Esophagus squamous epithelium (tissue), 5 donors: ENCODE measurements around the gene CENPN. TPM values are rescaled to one million over a fixed set of nuclear protein-coding genes. Genes with fewer than 3 reads are reported as not detected.

Experiments
- DNase-seq: peaks from one replicate; lab custom pipeline; 2025; lab: John Stamatoyannopoulos, UW
- H3K27ac ChIP-seq, 4 donors: fragments of 200-600 bp; sonication (generic); one replicate each; pipeline ENCODE4 v1.5.1; 2016 to 2019; ENCODE audit warnings: mild to moderate bottlenecking in 1 of 4
- H3K27me3 ChIP-seq, 4 donors: fragments of 200-600 bp; sonication (generic); 1 replicate in 3 of 4; 2 replicates in 1 of 4; pipeline versions ENCODE4 v1.5.1 to v1.6.0; 2017 to 2021; ENCODE audit warnings: antibody characterized with exemption in 1 of 4
- H3K36me3 ChIP-seq, 3 donors: fragments of 200-600 bp; sonication (generic); one replicate each; pipeline ENCODE4 v1.5.1; 2016 to 2019
- H3K4me1 ChIP-seq, 3 donors: fragments of 200-600 bp; sonication (generic); one replicate each; pipeline ENCODE4 v1.5.1; 2017 to 2019
- H3K4me3 ChIP-seq, 4 donors: fragments of 200-600 bp; sonication (generic); 1 replicate in 3 of 4; 2 replicates in 1 of 4; pipeline ENCODE4 v1.5.1; 2016 to 2019; ENCODE audit warnings: mild to moderate bottlenecking in 2 of 4, moderate library complexity in 1 of 4
- H3K9me3 ChIP-seq, 3 donors: fragments of 200-600 bp; sonication (generic); one replicate each; pipeline ENCODE4 v1.5.1; 2016 to 2019
- CTCF ChIP-seq, 6 experiments: fragments of 450-650 bp in 4 of 6; fragments of 200-600 bp in 2 of 6; sonication (generic) in 2 of 6; IDR thresholded peaks; one replicate each; pipeline ENCODE4 v1.5.1; 2016 to 2019; ENCODE audit warnings: antibody characterized with exemption in 6 of 6, mild to moderate bottlenecking in 4 of 6, moderate library complexity in 4 of 6
- POLR2A ChIP-seq, 4 donors: fragments of 450-650 bp; IDR thresholded peaks; one replicate each; pipeline ENCODE4 v1.6.1; 2017; ENCODE audit warnings: antibody characterized with exemption in 4 of 4, mild to moderate bottlenecking in 4 of 4, moderate library complexity in 3 of 4
- WGBS, 2 donors: methylation state at CpG; one replicate each; pipeline ENCODE4 v1.1.5; 2018; 5-methylcytosine and 5-hydroxymethylcytosine counted together
- intact Hi-C: fragments of 100-400 bp; cut with DNase I; formaldehyde crosslinking; loops from one replicate; pipeline ENCODE4 v1.15.0; 2022
- total RNA-seq, 4 donors: library from RNA; depleted of rRNA; stranded (reverse); fragments of >200 nt; gene quantifications; one replicate each; pipeline ENCODE4 v1.1.0, GENCODE V29; 2016
- donor health status: DM: yes; HTN: yes; CAD: no.

CENPN gene
- total RNA-seq, 4 donors from 2014 or later, result 5.3 to 20.4 (median 16.1) TPM

DNA sequence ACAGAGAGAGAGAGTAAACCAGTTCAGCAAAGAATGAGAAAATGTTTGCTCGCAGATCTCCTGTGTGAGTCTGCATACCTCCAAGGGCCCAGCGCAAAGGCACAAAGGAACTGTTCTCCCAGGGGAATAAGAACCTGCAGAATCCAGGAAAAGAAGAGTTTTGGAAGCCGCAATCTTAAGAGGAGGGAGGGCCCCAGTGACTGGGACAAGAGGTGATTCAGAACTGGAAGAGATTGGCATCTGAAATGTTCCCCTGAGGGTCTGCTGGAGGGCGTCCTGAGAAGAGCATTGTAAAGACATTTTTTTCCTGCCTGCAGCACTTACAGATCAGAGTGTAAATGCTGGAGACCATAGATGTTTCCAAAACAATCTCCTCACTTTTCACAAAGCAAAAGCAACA is 34.7 kb downstream of the CENPN start:
- no peak overlapping the region for H3K27ac ChIP-seq
- H3K36me3 ChIP-seq, result peaks cover 0 to 84% (median 25%) of the 10 kb centered on the region in 3 donors

GRCh38 chr16:81042821-81043220 is 35.8 kb downstream of the CENPN start:
- H3K4me3 ChIP-seq, result no peak overlapping the region
- no peak for TF ChIP-seq CTCF (IDR thresholded peaks at IDR 0.05)
- TF ChIP-seq POLR2A (IDR thresholded peaks at IDR 0.05), result no peak
- H3K9me3 ChIP-seq, result peaks cover 0 to under 1% (median 0%) of the 10 kb centered on the region in 3 donors
- H3K27ac ChIP-seq, result no peak overlapping the region
- WGBS, 2 donors, result 83 to 93% methylated on average over 2 of the region's 2 CpGs
- peaks cover 0 to 17% (median 8%) of the 10 kb centered on the region in 3 donors for H3K4me1 ChIP-seq
- DNase-seq, result no peak
- intact Hi-C loops, result no loop called here
- peaks cover 0 to 81% (median 25%) of the 10 kb centered on the region in 3 donors for H3K36me3 ChIP-seq
- H3K27me3 ChIP-seq, result no peaks in the 10 kb centered on the region

More for the DNA sequence above, 34.7 kb downstream of the CENPN start:
- WGBS, 2 donors, result 89 to 93% methylated on average over 4 of the region's 4 CpGs
- no peak overlapping the region for H3K4me3 ChIP-seq
- intact Hi-C loops, result no loop called here
- peaks cover 0 to 28% (median 16%) of the 10 kb centered on the region in 3 donors for H3K4me1 ChIP-seq
- TF ChIP-seq POLR2A (IDR thresholded peaks at IDR 0.05), result no peak
- TF ChIP-seq CTCF (IDR thresholded peaks at IDR 0.05), result no peak
- no peaks in the 10 kb centered on the region for H3K27me3 ChIP-seq
- no peak for DNase-seq
- no peaks in the 10 kb centered on the region for H3K9me3 ChIP-seq

- no peak for DNase-seq
- H3K27me3 ChIP-seq, result no peaks in the 10 kb centered on the region
- H3K27ac ChIP-seq, result no peak overlapping the region
- no peak for TF ChIP-seq CTCF (IDR thresholded peaks at IDR 0.05)
- TF ChIP-seq POLR2A (IDR thresholded peaks at IDR 0.05), result no peak
- WGBS, 2 donors, result 81 to 85% methylated on average over 11 of the region's 11 CpGs
- no peaks in the 10 kb centered on the region for H3K36me3 ChIP-seq
- intact Hi-C loops, result no loop called here
- peaks cover 0 to 16% (median 3%) of the 10 kb centered on the region in 3 donors for H3K9me3 ChIP-seq
- no peaks in the 10 kb centered on the region for H3K4me1 ChIP-seq
- H3K4me3 ChIP-seq, result no peak overlapping the region
These were observed 46.7 kb downstream of the CENPN start for GRCh38 chr16:81053761-81054160.

- intact Hi-C loops, result no loop called here
- Histone ChIP-seq H3K9me3 (no peaks in the 10 kb centered on the region), H3K36me3 (no peaks in the 10 kb centered on the region), H3K27me3 (no peaks in the 10 kb centered on the region), H3K4me3 (no peak overlapping the region), H3K4me1 (no peaks in the 10 kb centered on the region), H3K27ac (no peak overlapping the region)
- TF ChIP-seq CTCF (IDR thresholded peaks at IDR 0.05) (no peak), POLR2A (IDR thresholded peaks at IDR 0.05) (no peak)
- 82 to 85% methylated on average over 13 to 14 of the region's 14 CpGs for WGBS, 2 donors
- no peak for DNase-seq
These were observed 53.7 kb downstream of the CENPN start for GRCh38 chr16:81060576-81061306.

GRCh38 chr16:81061307-81061640 is 54.3 kb downstream of the CENPN start:
- no peak overlapping the region for H3K4me3 ChIP-seq

More at GRCh38 chr16:81061307-81061640, 54.3 kb downstream of the CENPN start:
- Histone ChIP-seq H3K36me3 (no peaks in the 10 kb centered on the region), H3K9me3 (no peaks in the 10 kb centered on the region), H3K27me3 (no peaks in the 10 kb centered on the region), H3K27ac (no peak overlapping the region), H3K4me1 (no peaks in the 10 kb centered on the region)
- no peak for DNase-seq
- intact Hi-C loops, result no loop called here
- 90 to 93% methylated on average over 3 to 7 of the region's 10 CpGs for WGBS, 2 donors
- TF ChIP-seq CTCF (IDR thresholded peaks at IDR 0.05), result no peak
- TF ChIP-seq POLR2A (IDR thresholded peaks at IDR 0.05), result no peak
